HG03442 (cell line): ENCODE data around the gene ITGB8.

Experiments
- ATAC-seq: cut with Tn5 transposase; IDR thresholded peaks from one replicate; pipeline ENCODE4 v1.9.1; 2021; ENCODE audit warnings: mild to moderate bottlenecking, moderate library complexity; ENCODE audit not compliant: unreplicated experiment

Gene ITGB8

GRCh38 chr7:20409961-20410360, 79.3 kb downstream of the ITGB8 start:
- no peak for ATAC-seq

GRCh38 chr7:20411372-20411771, 80.7 kb downstream of the ITGB8 start:
- no peak for ATAC-seq

- no peak for ATAC-seq
These were observed 81.3 kb downstream of the ITGB8 start for GRCh38 chr7:20412032-20412431.

DNA sequence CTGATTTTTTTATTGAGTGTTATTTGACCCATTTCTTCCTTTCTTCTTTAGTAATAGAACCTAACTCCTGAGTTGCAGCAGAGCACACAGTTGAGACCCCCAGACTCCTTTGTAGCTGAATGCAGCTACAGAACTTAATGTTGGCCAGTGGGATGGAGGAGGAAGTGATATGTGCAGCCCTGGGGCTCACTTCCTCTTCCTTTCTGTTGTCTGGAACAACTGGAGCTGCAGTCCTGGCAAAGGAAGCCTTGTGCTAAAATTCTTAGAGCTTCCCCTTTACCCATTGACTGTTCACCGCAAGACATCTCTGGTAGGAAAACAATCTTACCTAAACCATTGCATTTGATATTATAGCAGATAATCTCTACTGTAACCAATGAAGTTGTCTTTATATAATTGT, 86.6 kb downstream of the ITGB8 start:
- ATAC-seq, result no peak

DNA sequence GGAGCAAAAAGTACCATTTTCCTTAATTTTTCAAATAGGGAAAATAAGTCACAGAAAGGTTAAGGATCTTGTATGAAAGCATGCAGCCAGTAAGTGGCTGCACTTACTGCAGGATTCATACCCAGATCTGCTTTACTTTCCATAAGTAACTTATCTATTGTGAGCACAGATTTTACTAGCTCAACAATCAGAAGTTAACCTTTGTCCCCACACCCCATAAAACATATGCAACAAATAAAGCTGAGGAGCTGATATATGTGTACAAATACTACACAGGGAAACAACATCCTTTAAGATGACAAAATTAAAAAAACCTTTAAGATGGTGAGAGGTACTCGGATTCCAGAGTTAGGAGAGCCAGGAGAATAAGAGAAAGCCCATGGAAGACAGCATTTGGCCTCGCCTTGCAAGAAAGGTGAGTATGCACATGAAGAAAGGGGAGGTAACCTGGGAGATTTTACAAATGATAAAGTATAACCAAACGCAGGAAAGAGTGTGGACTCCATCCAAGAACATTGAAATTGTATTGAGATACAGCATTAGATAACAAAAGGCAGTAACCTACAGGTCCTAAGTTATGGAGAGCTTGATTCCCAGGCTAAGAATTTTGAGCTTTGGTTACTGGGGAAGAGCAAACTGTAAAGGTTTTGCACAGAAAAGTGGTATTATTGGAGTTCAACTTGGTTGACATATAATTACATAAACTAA, 87.1 kb downstream of the ITGB8 start:
- ATAC-seq, result no peak

GRCh38 chr7:20424500-20424899, 93.8 kb downstream of the ITGB8 start:
- no peak for ATAC-seq

- no peak for ATAC-seq
These were observed 100.0 kb downstream of the ITGB8 start for GRCh38 chr7:20430664-20431063.

- ATAC-seq, result no peak
These were observed 100.4 kb downstream of the ITGB8 start for GRCh38 chr7:20431146-20431545.

DNA sequence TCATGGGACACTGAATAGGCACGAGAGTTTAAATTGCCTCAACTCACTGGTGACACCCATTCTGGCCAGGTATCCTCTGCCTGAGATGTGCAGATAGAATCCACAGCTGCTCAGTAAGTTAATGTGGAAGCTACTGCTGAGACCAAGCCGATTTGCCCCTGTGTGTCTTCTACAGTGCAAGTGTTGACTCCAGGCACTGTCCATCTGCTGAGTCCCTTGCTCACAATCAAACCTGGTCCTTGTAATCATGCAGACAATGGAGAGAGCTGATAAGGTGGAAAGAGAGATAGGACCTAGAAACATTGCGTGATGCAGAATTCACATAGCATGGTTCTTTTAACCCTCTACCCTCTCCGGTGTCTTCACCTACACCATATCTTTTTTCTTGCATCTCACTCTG, 101.4 kb downstream of the ITGB8 start:
- ATAC-seq, result no peak

DNA sequence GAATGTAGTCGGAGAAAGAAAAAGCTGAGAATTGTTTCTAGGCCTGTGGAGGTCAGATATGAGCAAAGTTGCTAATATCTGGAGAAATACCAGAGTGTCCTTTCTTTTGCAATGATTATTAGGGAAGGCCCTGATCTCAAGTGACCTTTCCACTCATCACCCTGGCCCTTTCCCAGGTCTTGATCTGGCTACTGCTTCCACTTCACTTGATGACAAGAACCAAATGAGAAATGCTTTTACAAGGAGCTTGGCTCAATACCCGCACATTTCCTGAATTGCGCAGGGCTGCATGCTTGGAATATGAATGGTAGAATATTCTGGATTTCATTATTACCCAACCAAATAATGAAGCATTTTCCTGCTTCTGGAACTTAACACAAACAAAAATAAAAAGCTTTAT, 104.6 kb downstream of the ITGB8 start:
- no peak for ATAC-seq

- ATAC-seq, result no peak
These were observed 107.5 kb downstream of the ITGB8 start for GRCh38 chr7:20438248-20438647.

GRCh38 chr7:20438694-20439376, 108.1 kb downstream of the ITGB8 start:
- ATAC-seq, result peak; percentile 87

DNA sequence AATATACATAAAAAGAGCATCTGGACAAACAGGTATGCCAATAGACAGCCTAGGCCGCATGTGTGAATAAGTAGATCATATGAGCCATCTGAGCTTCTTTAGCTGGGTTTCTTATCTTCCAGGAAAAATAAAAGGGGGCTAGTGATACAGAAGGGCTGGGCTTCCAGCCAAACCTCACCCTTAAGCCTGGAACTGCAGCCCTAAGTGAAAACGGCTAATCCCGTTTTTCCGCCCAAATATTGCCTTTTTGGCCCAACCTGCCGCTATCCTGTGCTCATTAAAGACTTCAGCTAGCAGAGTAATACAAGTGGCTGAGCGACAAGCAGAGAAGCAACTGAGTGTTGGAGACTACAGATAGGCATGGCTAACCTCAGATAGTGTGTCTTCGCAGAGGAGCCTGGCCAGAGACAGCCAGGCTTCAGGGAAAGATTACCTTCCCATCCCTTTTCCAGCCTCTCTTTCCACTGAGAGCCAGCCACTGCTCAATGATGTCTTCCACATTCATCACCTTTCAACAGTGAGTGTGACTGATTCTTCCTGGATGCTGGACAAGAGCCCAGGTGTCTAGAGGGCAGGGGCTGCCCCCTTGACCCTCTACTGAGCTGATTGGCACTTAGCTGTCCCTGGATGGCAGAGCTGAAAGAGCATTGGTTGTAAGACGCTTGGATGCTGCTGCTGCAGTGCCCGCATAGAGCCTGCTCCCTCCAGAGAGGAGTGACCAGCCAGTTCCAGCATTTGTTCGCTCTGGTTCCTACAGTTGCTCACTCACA, 108.9 kb downstream of the ITGB8 start:
- no peak for ATAC-seq

- no peak for ATAC-seq
These were observed 109.9 kb downstream of the ITGB8 start for GRCh38 chr7:20440472-20441105.

DNA sequence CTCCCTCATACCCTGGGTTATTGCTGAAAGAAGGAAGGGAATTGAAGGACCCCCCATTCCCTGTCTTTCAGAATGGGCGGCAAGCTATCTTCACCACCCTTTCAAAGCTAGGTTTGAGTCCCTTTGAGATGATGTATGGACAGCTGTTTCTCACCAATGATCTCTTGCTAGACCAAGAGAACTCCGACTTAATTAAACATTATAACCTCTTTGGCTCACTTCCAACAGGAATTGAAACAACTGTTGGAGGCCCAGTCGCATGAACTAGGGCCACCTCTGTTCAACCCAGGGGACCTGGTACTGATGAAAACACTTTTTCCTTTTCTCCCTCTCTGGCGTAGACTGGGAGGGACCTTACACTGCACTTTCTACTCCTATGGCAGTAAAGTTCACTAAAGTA, 110.6 kb downstream of the ITGB8 start:
- ATAC-seq, result no peak

GRCh38 chr7:20441991-20442441, 111.3 kb downstream of the ITGB8 start:
- ATAC-seq, result no peak

- ATAC-seq, result no peak
These were observed 112.3 kb downstream of the ITGB8 start for GRCh38 chr7:20442951-20443350.

- no peak for ATAC-seq
These were observed 113.5 kb downstream of the ITGB8 start for GRCh38 chr7:20444030-20444800.

- peak; percentile 77 for ATAC-seq
These were observed 116.4 kb downstream of the ITGB8 start for GRCh38 chr7:20447021-20447650.

GRCh38 chr7:20449176-20449575, 118.5 kb downstream of the ITGB8 start:
- no peak for ATAC-seq
